GM12874 (cell line): Measurements from ENCODE around the gene DNASE1.

Experiments used
- CTCF ChIP-seq: IDR thresholded peaks from 2 replicates; pipeline ENCODE4 v1.5.1; 2011; ENCODE audit warnings: low read depth, mild to moderate bottlenecking, control low read depth, low read length, moderate library complexity; ENCODE audit not compliant: insufficient read depth

DNASE1 gene

GRCh38 chr16:3652373-3653195 is 1.9 kb upstream of the DNASE1 start:
- TF ChIP-seq CTCF, result no peak

- no peak for TF ChIP-seq CTCF
Measured at GRCh38 chr16:3655030-3655395, 522 bp downstream of the DNASE1 start.

- no peak for TF ChIP-seq CTCF
Measured at GRCh38 chr16:3655396-3656159, 1.1 kb downstream of the DNASE1 start.

- no peak for TF ChIP-seq CTCF
Measured at GRCh38 chr16:3656491-3657468, 2.3 kb downstream of the DNASE1 start.

GRCh38 chr16:3659251-3659650 is 4.8 kb downstream of the DNASE1 start:
- no peak for TF ChIP-seq CTCF

GRCh38 chr16:3661311-3661710 is 6.8 kb downstream of the DNASE1 start:
- TF ChIP-seq CTCF, result no peak

- no peak for TF ChIP-seq CTCF
Measured at GRCh38 chr16:3661922-3662321, 7.4 kb downstream of the DNASE1 start.
